OCI-LY1 (cell line): Measurements from ENCODE around the gene PPM1B.

ENCODE experiments used
- H2AFZ ChIP-seq: fragments of 200-600 bp; sonication (generic), shearing (Covaris generic); 2 replicates; pipeline ENCODE4 v1.6.0; 2014; ENCODE audit warnings: antibody characterized with exemption, mild to moderate bottlenecking, low read length
- H3F3A ChIP-seq: fragments of 200-600 bp; sonication (generic), shearing (Covaris generic); 2 replicates; pipeline ENCODE4 v1.6.0; 2014; ENCODE audit warnings: mild to moderate bottlenecking, antibody characterized with exemption, low read length, moderate library complexity; ENCODE audit not compliant: insufficient read depth
- H3K27ac ChIP-seq: fragments of 200-600 bp; sonication (generic); 2 replicates; pipeline ENCODE4 v1.5.1; 2014; ENCODE audit warnings: low read length, mixed run types, mild to moderate bottlenecking, low read depth; ENCODE audit not compliant: poor library complexity, severe bottlenecking
- H3K27me3 ChIP-seq: fragments of 200-600 bp; sonication (generic); 2 replicates; pipeline ENCODE4 v1.6.0; 2014; ENCODE audit warnings: antibody characterized with exemption, mild to moderate bottlenecking, low read length, moderate library complexity; ENCODE audit not compliant: insufficient read depth
- H3K36me3 ChIP-seq: fragments of 200-600 bp; sonication (generic); 2 replicates; pipeline ENCODE4 v1.6.1; 2014; ENCODE audit warnings: mild to moderate bottlenecking, antibody characterized with exemption, low read length, moderate library complexity, mixed read lengths; ENCODE audit not compliant: insufficient read depth
- H3K4me1 ChIP-seq: fragments of 200-600 bp; sonication (generic); 2 replicates; pipeline ENCODE4 v1.5.1; 2014; ENCODE audit warnings: mild to moderate bottlenecking, low read length, moderate library complexity; ENCODE audit not compliant: insufficient read depth, severe bottlenecking
- H3K4me2 ChIP-seq: fragments of 200-600 bp; sonication (generic), shearing (Covaris generic); 2 replicates; pipeline ENCODE4 v1.6.1; 2014; ENCODE audit warnings: low read length
- H3K4me3 ChIP-seq: fragments of 200-600 bp; sonication (generic); 2 replicates; pipeline ENCODE4 v1.5.1; 2014; ENCODE audit warnings: low read length, low read depth, mild to moderate bottlenecking, mixed read lengths; ENCODE audit not compliant: poor library complexity, severe bottlenecking
- H3K79me2 ChIP-seq: fragments of 200-600 bp; shearing (Covaris generic); 2 replicates; pipeline ENCODE4 v1.6.1; 2016; ENCODE audit warnings: mixed run types, low read length, mixed read lengths; ENCODE audit not compliant: insufficient read depth
- H3K9ac ChIP-seq: fragments of 200-600 bp; sonication (generic), shearing (Covaris generic); 2 replicates; pipeline ENCODE4 v1.6.1; 2014; ENCODE audit warnings: mild to moderate bottlenecking, low read length, mixed read lengths
- H3K9me2 ChIP-seq: fragments of 200-600 bp; sonication (generic), shearing (Covaris generic); 2 replicates; pipeline ENCODE4 v1.6.1; 2014; ENCODE audit warnings: low read depth, mild to moderate bottlenecking, low read length, mixed read lengths
- H3K9me3 ChIP-seq: fragments of 200-600 bp; shearing (Covaris generic); 2 replicates; pipeline ENCODE4 v1.6.1; 2014; ENCODE audit warnings: low read length, mixed read lengths
- H4K20me1 ChIP-seq: fragments of 200-600 bp; sonication (generic), shearing (Covaris generic); 2 replicates; pipeline ENCODE4 v1.6.0; 2016; ENCODE audit warnings: mild to moderate bottlenecking, low read length; ENCODE audit not compliant: insufficient read depth
- EZH2 ChIP-seq: fragments of 200-600 bp; sonication (generic), shearing (Covaris generic); IDR thresholded peaks from 2 replicates; pipeline ENCODE4 v1.8.0; 2017; ENCODE audit warnings: borderline replicate concordance, mixed run types, mild to moderate bottlenecking, antibody characterized with exemption, low read length, moderate library complexity, mixed read lengths
- TF ChIP-seq, protein P1 (sequence below): fragments of 200-600 bp; sonication (generic), shearing (Covaris generic); IDR thresholded peaks from 2 replicates; pipeline ENCODE4 v1.5.1; 2017; ENCODE audit warnings: mild to moderate bottlenecking, antibody characterized with exemption, low read length, moderate library complexity, mixed read lengths

The PPM1B gene

DNA sequence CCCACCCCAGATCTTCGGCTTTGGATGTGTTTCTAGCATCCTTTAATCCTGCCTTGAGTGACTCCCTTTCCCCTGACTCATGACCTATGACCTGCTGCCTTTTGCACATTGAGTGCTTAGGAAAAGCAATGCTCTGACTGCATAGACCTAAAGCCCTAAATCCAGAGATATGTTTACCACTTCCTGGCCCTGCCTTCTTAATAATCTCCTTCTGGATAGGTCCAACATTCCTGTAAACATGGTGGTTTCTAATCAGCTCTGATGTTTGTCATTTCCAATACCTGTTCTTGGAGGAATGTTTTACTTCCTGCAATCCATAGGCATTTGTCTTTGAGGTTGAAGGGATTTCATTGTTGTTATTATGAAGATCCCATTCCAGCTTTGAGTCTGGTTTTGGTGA lies 108.9 kb downstream of the PPM1B start:
- no peak overlapping the region for H3K4me2 ChIP-seq
- no peaks in the 10 kb centered on the region for H3K9me3 ChIP-seq
- H3F3A ChIP-seq = no peaks in the 10 kb centered on the region
- no peak overlapping the region for H3K4me3 ChIP-seq
- no peaks in the 10 kb centered on the region for H3K79me2 ChIP-seq
- no peak for TF ChIP-seq EZH2
- TF ChIP-seq, protein P1, sequence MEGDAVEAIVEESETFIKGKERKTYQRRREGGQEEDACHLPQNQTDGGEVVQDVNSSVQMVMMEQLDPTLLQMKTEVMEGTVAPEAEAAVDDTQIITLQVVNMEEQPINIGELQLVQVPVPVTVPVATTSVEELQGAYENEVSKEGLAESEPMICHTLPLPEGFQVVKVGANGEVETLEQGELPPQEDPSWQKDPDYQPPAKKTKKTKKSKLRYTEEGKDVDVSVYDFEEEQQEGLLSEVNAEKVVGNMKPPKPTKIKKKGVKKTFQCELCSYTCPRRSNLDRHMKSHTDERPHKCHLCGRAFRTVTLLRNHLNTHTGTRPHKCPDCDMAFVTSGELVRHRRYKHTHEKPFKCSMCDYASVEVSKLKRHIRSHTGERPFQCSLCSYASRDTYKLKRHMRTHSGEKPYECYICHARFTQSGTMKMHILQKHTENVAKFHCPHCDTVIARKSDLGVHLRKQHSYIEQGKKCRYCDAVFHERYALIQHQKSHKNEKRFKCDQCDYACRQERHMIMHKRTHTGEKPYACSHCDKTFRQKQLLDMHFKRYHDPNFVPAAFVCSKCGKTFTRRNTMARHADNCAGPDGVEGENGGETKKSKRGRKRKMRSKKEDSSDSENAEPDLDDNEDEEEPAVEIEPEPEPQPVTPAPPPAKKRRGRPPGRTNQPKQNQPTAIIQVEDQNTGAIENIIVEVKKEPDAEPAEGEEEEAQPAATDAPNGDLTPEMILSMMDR = no peak
- no peaks in the 10 kb centered on the region for H3K4me1 ChIP-seq
- no peak overlapping the region for H3K9ac ChIP-seq
- H3K9me2 ChIP-seq = no peaks in the 10 kb centered on the region
- H4K20me1 ChIP-seq = no peaks in the 10 kb centered on the region
- H3K27me3 ChIP-seq = no peaks in the 10 kb centered on the region
- no peak overlapping the region for H2AFZ ChIP-seq
- no peaks in the 10 kb centered on the region for H3K36me3 ChIP-seq
- H3K27ac ChIP-seq = no peak overlapping the region

DNA sequence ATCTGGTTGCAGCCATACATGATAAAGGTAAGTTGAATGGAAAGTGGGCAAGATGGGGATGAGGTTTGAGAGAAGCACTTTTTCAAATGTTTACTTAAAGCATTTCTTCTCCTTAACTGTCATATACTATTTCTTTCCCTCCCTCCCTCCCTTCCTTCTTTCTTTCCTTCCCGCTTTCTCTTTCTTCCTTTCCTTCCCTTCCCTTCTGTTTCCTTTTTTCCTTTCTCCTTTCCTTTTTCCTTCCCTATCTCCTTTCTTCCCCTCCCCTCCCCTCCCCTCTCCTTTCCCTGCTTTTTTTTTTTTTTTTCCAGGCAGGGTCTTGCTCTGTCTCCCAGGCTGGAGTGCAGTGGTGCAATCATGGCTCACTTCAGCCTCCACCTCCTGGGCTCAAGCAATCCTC lies 112.2 kb downstream of the PPM1B start:
- H3F3A ChIP-seq = no peaks in the 10 kb centered on the region
- H3K36me3 ChIP-seq = no peaks in the 10 kb centered on the region
- no peak overlapping the region for H2AFZ ChIP-seq
- no peaks in the 10 kb centered on the region for H3K9me3 ChIP-seq
- no peak overlapping the region for H3K4me2 ChIP-seq
- no peak for TF ChIP-seq EZH2
- TF ChIP-seq, protein P1 = no peak
- H3K79me2 ChIP-seq = no peaks in the 10 kb centered on the region
- H3K27ac ChIP-seq = no peak overlapping the region
- H3K27me3 ChIP-seq = no peaks in the 10 kb centered on the region
- H4K20me1 ChIP-seq = no peaks in the 10 kb centered on the region
- no peaks in the 10 kb centered on the region for H3K4me1 ChIP-seq
- no peak overlapping the region for H3K9ac ChIP-seq
- H3K9me2 ChIP-seq = no peaks in the 10 kb centered on the region
- H3K4me3 ChIP-seq = no peak overlapping the region
